SK-N-MC (cell line): ENCODE data around the gene TP53RK.

Experiments
- EZH2 ChIP-seq: fragments of 200-600 bp; sonication (generic); IDR thresholded peaks from one replicate; pipeline ENCODE4 v1.6.1; 2017; ENCODE audit warnings: antibody characterized with exemption
- FOXP2 ChIP-seq: optimal IDR thresholded peaks from 2 replicates; pipeline ENCODE3; 2011; ENCODE audit warnings: mild to moderate bottlenecking, moderate library complexity; ENCODE audit not compliant: insufficient read depth; ENCODE audit errors: extremely low read length, control extremely low read depth
- POLR2AphosphoS5 ChIP-seq: IDR thresholded peaks from 2 replicates; pipeline ENCODE4 v1.6.1; 2012; ENCODE audit warnings: mild to moderate bottlenecking, low read depth, low read length, borderline replicate concordance

- TF ChIP-seq POLR2AphosphoS5 (no peak), EZH2 (no peak), FOXP2 (no peak)
Observed at GRCh38 chr20:46671866-46672542, 17.2 kb downstream of the TP53RK start.
